ENCODE results near the gene LRRC56.

LRRC56 gene, protein sequence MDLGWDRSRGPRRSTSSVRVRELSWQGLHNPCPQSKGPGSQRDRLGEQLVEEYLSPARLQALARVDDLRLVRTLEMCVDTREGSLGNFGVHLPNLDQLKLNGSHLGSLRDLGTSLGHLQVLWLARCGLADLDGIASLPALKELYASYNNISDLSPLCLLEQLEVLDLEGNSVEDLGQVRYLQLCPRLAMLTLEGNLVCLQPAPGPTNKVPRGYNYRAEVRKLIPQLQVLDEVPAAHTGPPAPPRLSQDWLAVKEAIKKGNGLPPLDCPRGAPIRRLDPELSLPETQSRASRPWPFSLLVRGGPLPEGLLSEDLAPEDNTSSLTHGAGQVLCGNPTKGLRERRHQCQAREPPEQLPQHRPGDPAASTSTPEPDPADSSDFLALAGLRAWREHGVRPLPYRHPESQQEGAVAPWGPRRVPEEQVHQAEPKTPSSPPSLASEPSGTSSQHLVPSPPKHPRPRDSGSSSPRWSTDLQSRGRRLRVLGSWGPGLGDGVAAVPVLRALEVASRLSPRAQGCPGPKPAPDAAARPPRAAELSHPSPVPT
- 0.24 to 1.5 (median 0.52) reads per million in 18 experiments for total RNA-seq

DNA sequence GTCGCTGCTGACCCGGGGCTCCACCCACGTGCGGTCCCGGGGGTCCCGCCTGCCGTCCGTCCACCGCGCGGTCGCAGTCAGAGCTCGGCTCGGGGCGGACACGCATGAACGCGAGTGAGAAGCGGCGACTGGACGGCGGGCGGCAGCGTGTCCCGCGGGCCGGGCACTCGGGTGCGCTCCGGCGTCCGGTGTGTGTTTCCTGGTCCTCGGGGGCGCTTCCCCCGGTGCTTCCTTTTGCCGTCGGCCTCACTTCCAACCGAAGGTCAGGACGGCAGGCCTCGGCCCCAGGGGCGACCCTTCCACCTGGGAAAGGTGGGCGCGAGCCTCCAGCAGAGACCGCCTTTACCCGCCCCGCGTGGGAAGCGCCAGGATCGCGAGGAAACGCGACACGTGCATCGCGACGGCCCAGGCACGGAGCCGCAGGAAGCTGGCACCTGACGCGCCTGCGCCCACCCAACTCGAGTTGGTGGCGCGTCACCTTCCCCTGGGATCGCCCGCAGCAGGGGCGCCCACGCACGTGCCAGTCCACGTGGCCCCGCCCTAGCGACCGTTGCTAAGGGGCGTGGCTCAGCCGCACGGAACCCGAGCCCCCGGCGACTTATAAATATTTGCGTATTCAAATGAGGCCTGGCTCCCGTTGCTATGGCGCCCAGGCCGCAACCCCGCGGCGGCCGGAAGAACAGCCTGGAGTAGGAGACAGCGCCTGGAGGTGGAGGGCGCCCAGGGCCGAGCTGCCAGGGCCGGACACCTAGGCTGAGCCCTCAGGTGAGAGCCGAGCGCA is at the start of gene LRRC56:
Gene LRRC56 (plus strand): TSS at position 687 of the 781 bp plus-strand sequence. CDS start 3,158 bp downstream, outside the sequence.
- DNase-seq = peak; percentile 82

DNA sequence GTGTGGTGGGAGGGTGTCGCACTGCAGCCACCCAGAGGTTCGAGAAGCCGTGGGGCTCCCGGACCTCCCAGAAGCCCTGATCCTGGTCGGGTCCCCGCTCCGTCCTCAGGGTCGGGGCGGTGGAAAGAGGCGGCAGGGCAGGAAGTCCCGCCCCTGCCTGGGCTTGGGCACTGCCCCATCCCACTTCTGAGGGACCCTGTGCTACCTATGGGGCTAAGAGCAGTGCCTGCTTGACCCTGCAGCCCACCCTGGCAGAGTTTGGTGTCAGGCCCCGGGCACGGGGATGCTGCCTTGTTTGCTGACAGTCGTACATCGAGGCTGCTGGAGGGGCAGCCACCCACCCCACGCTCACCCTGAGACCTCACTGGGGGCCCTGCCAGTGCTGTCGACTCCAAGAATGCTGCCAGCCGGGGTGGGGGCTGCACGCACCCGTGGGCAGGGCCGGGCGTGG is 49.7 kb upstream of the LRRC56 start:
- no peak for DNase-seq

DNA sequence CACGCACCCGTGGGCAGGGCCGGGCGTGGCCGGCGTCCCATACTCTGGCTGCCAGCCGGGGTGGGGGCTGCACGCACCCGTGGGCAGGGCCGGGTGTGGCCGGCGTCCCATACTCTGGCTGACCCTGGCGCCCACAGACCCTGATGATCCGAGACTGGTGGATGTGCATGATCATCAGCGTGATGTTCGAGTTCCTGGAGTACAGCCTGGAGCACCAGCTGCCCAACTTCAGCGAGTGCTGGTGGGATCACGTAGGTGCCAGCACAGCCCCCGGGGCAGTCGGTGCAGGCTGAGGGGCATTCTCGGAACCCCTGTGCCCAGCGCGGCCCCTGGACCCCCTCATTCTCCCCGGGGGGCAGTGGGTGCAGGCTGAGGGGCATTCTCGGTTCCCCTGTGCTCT is 49.3 kb upstream of the LRRC56 start:
- DNase-seq = no peak

DNA sequence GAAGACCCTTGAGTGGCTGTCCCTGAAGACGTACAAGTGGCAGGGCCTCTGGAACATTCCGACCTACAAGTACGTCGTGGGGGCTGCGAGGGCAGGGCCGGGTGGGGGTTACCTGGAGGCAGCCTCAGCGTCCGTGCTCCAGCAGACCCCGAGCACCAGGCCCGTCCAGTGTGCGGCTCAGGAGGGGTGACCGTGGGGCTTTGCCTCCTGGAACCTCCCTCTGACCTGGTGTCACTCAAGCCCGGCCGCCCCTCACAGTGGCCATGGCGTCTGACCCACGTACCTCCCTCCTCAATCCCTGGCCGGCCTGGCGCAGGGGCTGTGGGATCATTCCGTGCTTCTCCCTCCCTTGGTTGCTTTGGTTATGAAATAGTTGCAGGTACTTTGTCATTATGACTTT is 48.7 kb upstream of the LRRC56 start:
- no peak for DNase-seq

DNA sequence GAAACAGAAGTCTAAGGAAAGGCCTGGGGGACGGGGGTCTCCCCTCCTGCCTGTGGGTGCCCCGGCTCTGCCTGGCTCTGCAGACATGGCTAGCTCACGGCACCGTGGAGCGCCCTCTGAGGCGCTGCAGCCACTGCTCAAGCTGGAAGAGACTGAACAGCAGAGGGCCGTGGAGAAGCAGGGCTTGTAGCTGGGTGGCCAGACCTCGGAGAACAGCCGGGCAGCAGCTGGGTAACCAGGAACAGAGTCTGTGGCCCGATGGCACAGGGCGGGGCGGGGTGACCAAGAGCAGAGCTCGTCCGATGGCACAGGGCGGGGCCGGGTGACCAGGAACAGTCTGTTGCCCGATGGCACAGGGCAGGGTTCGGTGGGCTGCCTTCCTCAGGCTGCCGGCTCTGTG is 48.3 kb upstream of the LRRC56 start:
- no peak for DNase-seq

DNA sequence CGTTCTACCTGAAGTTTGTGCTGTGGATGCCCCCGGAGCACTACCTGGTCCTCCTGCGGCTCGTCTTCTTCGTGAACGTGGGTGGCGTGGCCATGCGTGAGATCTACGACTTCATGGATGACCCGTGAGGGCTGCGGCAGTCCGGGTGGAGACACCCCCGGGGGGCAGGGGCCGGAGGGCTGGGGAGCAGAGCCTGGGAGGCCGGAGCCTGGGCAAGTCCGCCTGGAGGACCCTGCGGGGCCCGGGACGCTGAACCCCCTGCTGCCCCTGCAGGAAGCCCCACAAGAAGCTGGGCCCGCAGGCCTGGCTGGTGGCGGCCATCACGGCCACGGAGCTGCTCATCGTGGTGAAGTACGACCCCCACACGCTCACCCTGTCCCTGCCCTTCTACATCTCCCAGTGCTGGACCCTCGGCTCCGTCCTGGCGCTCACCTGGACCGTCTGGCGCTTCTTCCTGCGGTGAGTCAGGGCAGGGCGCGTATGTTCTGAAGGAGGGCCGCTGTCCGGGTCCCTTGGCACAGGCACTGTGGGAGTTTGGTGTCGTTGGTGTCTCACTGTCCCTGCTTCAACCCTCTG is 47.6 kb upstream of the LRRC56 start:
- no peak for DNase-seq

DNA sequence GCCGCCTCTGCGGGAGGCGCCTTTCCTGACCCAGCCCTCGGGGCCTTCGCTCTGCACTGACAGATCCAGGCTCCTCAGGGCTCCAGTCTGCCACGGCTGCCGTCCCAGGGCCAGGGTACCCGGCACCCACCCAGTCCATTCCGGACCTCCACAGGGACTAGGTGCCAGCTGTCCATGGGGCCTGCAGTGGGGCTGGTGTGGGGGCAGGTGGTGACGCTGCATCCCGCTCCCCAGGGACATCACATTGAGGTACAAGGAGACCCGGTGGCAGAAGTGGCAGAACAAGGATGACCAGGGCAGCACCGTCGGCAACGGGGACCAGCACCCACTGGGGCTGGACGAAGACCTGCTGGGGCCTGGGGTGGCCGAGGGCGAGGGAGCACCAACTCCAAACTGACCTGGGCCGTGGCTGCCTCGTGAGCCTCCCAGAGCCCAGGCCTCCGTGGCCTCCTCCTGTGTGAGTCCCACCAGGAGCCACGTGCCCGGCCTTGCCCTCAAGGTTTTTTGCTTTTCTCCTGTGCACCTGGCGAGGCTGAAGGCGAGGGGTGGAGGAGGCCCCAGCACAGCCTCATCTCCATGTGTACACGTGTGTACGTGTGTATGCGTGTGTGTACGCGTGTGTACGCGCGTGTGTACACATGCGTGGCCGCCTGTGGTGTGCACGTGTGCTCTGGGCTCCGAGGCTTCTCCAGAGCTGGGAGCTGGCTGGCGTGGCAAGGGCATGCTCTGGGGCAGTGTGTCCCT is 47.0 kb upstream of the LRRC56 start:
- DNase-seq = no peak

DNA sequence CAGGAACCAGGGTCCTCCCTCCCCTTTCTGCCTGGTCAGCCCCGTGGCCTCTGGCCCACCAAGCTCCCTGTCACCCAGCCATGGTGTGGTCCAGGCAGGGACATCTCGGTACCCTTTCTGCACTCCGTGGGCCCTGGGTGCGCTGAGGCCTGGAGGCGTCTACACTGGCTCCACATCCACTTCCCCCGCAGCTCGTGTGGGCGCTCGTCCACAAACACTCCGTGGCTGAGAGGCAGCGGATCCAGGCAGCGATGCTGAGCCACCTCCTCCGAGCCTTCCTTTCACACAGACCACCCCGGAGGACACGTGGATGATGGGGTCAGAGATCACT is 46.4 kb upstream of the LRRC56 start:
- DNase-seq = no peak

DNA sequence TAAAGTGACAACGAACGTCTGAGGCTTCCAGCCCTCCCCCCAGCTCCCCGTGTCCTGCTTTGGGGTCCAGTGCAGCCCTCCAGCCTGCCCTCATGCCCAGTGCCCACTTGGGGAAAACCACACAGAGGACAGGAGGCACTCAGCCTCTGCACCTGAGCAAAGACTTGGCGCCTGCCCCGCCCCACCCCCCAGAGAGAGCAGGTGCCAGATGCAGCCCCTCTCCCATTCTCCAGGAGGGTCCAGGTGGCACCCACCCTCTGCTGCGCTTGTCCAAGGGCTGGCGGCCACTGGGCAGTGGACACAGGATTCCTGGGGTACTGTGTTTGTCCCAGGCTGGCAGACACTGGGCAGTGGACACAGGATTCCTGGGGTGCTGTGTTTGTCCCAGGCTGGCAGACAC is 46.0 kb upstream of the LRRC56 start:
- DNase-seq = no peak

DNA sequence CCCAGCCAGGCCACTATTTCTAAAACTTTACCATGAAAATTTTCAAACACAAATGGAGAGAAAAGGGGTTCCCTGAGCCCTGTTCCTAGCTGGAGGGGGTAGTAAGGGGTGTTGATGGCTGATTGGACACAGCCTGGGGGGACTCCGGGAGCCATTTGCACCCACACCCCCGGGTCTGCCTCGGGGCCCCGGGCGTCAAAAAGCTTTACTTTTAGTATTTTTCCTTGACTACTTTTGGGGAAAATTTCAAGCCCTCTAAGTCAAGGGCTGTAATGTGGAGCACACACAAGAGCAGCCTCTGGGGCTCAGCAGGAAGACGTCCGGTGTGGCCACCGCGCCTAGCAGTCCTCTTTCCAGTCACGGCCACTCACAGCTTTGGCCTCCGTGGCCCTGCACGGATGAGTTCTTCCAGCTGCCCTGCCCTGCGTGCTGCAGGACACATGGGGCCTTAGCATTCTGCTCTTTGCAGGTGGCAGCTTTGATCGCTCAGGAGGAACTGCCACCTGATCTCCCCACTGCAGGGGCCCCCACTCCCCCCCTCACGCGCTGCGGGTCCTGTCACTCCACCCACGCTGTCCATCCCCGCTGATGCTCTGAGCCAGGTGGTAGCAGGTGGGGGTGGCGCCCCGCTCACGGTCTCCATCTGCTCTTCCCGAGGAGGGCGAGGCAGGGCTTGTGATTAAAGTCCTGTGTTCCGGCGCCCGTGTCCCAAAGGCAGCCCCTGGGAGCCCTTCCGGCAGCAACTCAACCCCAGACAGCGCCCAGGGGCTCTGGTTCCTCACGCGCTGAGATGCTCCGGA is 44.7 kb upstream of the LRRC56 start:
- DNase-seq = no peak

DNA sequence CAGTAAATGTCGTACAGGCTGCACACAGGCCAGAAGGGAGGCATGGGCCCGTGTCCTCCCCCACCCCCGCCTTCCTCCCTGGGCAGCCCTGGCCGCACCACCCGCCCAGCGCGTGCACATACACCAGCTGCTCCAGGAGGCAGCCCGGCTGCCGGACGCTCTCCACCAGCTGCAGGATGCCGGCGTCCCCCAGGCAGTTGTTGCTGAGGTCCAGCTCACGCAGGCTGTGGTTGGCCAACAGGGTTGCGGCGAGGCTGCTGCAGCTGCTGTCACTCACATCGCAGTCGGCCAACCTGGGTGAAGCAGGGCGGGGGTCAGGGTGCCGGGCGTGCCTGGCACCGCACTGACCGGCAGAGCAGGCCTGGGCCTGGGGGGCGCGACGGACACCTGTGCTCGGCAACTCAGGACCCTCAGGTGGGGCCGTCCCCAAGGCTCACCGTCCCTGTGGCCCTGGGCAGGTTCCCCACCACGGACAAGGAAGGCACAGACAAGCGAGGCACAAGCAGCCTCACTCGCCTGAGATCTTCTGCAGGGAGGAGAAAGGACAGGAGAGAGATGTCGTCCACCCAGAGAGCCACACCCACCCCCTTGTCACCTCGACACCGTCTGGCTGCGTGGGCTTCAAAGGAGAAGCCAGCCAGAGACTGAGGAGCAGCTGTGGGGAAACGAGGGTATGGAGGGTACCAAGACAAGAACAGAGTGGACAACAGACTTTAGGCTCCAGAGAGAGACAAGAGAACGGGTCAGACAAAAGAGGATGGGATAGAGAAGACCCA is 42.4 kb upstream of the LRRC56 start:
- DNase-seq = no peak

DNA sequence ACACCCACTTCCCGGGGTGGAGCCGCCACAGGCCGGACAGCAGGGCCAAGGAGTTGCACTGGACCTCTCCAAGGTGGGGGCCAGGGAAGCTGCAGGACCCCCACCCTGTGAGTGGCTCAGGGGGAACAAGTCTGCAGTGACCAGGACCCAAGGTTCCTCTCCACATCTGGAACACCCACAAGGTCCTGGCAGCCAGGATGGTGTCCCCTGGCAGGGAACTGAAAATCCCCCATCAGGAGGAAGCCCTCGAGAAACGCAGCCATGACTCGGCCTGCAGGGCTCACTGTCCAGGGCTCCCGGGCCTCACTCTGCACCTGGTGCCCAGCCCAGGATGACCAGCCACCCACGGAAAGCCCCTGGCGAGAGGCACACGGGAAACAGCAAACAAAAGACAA is 41.8 kb upstream of the LRRC56 start:
- no peak for DNase-seq

DNA sequence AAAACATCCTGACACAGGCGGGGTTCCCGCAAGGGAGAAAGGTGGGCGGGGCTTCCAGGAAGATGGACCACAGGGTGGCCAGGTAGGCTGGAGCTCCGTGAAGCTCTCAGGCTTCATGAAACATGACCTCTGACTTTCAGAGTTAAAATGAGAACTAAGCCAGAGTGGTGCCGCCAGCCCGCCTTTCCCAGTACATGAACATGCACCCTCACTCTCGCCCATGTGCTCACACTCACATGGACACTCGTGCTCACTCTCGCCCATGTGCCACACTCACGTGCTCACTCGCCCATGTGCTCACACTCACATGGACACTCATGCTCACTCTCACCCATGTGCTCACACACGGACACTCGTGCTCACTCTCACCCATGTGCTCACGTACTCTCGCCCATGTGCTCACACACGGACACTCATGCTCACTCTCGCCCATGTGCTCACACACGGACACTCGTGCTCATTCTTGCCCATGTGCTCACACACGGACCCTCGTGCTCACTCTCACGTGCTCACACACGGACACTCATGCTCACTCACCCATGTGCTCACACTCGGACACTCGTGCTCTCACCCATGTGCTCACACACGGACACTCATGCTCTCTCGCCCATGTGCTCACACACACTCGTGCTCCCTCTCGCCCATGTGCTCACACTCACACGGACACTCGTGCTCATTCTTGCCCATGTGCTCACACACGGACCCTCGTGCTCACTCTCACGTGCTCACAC is 40.3 kb upstream of the LRRC56 start:
- no peak for DNase-seq

DNA sequence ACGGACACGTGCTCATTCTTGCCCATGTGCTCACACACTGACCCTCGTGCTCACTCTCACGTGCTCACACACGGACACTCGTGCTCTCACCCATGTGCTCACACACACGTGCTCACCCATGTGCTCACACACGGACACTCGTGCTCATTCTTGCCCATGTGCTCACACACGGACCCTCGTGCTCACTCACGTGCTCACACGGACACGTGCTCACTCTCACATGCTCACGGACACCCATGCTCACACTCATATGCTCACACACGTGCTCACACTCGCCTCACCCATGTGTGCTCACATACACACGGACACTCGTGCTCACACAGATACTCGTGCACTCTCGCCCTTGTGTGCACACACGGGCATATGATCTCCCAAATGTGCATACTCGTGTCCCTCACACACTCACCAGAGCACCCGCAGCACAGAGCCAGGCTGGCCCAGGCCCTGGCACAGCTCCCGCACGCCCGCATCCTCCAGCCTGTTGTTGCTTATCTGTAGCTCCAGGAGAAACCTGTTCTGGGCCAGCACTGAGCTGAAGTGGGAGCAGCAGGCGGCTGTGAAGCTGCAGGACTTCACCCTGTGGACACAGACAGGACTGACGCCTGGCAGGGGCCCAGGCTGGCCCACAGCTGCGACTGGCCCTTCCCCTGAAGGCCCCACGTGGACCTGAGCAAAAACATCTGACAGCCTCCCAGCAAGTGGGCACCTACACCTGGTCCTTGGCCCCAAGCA is 39.6 kb upstream of the LRRC56 start:
- DNase-seq = no peak

DNA sequence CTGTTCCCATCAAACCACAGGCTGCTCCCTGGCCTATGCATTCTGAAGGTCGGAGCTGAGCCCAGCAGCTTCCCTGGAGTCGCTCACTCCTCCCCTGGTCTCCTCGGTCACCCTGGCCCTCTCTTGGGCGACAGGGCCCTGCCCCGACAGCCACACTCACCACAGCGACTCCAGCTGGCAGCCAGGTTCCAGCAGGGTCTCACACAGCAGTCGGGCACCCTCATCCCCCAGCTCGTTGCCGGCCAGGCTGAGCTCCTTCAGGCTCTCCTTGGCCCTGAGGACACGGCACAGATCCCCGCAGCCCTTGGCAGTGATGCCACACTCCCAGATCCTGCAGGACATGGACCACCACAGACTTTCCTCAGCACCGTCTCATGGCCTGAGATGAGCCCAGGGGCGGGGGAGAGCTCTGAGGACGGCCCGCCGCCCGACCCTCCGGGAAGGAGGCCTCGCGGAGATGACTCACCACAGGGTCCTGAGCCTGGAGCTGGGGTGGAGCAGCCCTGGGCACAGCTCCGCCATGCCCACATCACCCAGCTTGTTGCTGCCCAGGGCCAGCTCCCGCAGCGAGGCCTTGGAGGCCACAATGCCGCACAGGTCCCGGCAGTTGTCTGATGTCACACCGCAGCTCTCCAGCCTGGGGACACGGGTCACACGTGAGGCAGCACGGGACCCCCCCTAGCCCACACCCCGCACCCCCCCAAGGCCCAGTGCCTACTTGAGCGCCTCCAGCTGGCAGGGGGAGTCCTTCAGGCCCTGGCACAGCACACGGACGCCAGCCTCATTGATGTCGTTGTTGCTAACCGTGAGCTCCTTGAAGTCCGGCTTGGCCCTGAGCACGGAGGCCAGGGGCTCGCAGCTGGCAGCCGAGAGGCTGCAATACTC is 38.8 kb upstream of the LRRC56 start:
- no peak for DNase-seq

DNA sequence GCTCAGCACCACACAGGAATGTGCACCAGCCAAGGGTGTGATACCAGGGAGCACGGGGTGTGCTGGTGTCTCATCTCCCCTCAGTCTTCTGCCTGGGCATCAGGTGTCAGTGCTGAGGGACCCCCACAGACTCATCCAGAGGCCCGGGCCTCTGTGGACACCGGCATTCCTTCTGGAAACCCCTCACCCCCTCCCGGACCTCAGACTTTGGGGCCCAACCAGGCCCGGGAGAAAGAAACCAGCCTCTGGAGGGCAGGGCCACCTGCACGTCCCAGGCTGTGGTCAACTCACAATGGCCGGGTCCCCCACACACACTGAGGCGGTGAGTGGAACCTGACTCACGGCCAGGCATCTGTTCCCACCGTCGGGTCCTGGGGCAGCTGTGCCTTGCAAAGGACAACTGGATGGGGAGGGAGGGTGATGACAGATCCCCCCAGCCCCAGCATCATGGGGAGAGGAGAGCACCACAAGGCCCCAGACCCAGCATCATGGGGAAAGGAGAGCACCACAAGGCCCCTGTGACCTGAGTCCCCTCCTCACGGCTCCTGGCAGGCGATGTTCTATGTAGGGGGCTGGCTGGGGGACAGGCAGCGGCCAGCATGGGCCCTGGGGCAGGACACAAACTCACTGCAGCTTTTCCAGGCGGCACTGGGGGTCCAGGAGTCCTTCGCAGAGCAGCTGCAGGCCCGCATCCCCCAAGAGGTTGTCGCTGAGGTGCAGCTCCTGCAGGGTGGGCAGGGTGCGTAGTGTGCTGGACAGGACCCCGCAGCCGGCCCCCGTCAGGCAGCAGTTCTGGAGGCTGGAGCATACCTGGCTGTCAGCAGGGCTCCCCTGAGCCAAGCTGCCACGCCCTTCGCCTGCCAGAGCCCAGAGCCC is 37.9 kb upstream of the LRRC56 start:
- no peak for DNase-seq

DNA sequence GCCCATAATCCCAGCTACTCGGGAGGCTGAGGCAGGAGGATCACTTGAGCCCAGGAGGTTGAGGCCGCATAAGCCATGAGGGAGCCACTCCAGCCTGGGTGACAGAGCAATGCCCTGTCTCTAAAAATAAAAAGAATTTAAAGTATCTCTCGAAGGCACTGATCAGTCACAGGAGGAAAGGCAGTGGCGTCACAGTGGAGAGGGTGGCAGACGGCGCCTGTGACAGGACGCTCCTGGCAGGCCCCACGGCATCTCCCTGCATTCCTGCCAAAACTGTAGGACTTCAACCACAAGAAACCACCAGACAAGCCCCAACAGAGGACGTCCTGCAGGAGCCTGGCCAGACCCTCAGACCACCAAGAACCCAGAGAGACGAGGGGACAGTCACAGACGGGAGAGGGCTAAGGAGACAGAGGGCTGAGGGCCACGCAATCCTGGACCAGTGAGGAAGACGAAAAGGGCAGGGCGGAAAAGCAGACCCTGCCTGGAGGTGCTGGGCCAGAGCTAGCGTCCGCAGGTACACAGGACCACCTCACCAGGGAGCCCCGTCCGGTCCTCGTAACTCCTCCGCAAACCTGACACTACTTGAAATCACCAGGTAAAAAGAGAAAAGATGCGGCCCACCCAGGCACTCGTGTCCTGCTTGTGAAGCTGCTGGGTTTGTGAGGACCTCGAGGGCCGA is 36.2 kb upstream of the LRRC56 start:
- no peak for DNase-seq
